Esophagus squamous epithelium (tissue), 5 donors: ENCODE data around the gene FOXK1. TPM values are rescaled to one million over a fixed set of nuclear protein-coding genes. Genes with fewer than 3 reads are reported as not detected.

Source experiments
- DNase-seq: peaks from one replicate; lab custom pipeline; 2025; lab: John Stamatoyannopoulos, UW
- H3K27ac ChIP-seq, 4 donors: fragments of 200-600 bp; sonication (generic); one replicate each; pipeline ENCODE4 v1.5.1; 2016 to 2019; ENCODE audit warnings: mild to moderate bottlenecking in 1 of 4
- H3K27me3 ChIP-seq, 4 donors: fragments of 200-600 bp; sonication (generic); 1 replicate in 3 of 4; 2 replicates in 1 of 4; pipeline versions ENCODE4 v1.5.1 to v1.6.0; 2017 to 2021; ENCODE audit warnings: antibody characterized with exemption in 1 of 4
- H3K36me3 ChIP-seq, 3 donors: fragments of 200-600 bp; sonication (generic); one replicate each; pipeline ENCODE4 v1.5.1; 2016 to 2019
- H3K4me1 ChIP-seq, 3 donors: fragments of 200-600 bp; sonication (generic); one replicate each; pipeline ENCODE4 v1.5.1; 2017 to 2019
- H3K4me3 ChIP-seq, 4 donors: fragments of 200-600 bp; sonication (generic); 1 replicate in 3 of 4; 2 replicates in 1 of 4; pipeline ENCODE4 v1.5.1; 2016 to 2019; ENCODE audit warnings: mild to moderate bottlenecking in 2 of 4, moderate library complexity in 1 of 4
- H3K9me3 ChIP-seq, 3 donors: fragments of 200-600 bp; sonication (generic); one replicate each; pipeline ENCODE4 v1.5.1; 2016 to 2019
- POLR2A ChIP-seq, 4 donors: fragments of 450-650 bp; IDR thresholded peaks; one replicate each; pipeline ENCODE4 v1.6.1; 2017; ENCODE audit warnings: antibody characterized with exemption in 4 of 4, mild to moderate bottlenecking in 4 of 4, moderate library complexity in 3 of 4
- WGBS, 2 donors: methylation state at CpG; one replicate each; pipeline ENCODE4 v1.1.5; 2018; 5-methylcytosine and 5-hydroxymethylcytosine counted together
- intact Hi-C: fragments of 100-400 bp; cut with DNase I; formaldehyde crosslinking; loops from one replicate; pipeline ENCODE4 v1.15.0; 2022
- total RNA-seq, 4 donors: library from RNA; depleted of rRNA; stranded (reverse); fragments of >200 nt; gene quantifications; one replicate each; pipeline ENCODE4 v1.1.0, GENCODE V29; 2016
- TF ChIP-seq, protein P1 (sequence below), 6 experiments: fragments of 450-650 bp in 4 of 6; fragments of 200-600 bp in 2 of 6; sonication (generic) in 2 of 6; IDR thresholded peaks; one replicate each; pipeline ENCODE4 v1.5.1; 2016 to 2019; ENCODE audit warnings: antibody characterized with exemption in 6 of 6, mild to moderate bottlenecking in 4 of 6, moderate library complexity in 4 of 6
- donor health status: DM: yes; HTN: yes; CAD: no.

Gene FOXK1
- total RNA-seq, 4 donors from 2014 or later: 11.9 to 25.7 (median 15.9) TPM

DNA sequence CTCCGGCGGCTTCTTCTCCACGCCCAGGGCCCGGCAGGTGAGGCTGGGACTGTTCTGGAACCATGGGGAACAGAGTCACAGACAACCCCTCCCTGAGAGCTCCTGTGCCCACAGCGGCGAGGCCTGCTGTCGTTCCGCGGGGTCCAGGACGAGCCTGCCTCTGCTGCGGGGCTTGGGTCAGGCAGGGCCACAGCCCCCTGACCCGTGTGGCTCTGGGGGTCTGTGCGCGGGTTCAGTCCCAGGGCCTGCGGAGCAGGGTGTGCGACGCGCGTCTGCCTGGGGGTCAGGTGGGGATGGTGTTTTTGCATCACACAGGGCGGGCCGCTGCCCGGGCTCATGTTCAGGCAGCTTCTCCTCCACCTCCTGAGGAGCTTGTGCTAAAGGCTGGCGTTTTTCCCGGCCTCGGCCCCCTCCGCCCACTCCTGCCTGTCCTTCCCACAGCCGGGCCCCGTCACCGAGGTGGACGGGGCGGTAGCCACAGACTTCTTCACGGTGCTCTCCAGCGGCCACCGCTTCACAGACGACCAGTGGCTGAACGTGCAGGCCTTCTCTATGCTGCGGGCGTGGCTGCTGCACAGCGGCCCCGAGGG is 101.8 kb downstream of the FOXK1 start:
- Histone ChIP-seq H3K36me3 (peaks cover 51 to 93% (median 66%) of the 10 kb centered on the region in 3 donors), H3K27ac (no peak overlapping the region), H3K4me1 (peaks cover 0 to under 1% (median 0%) of the 10 kb centered on the region in 3 donors), H3K9me3 (no peaks in the 10 kb centered on the region), H3K27me3 (no peaks in the 10 kb centered on the region), H3K4me3 (no peak overlapping the region)
- WGBS, 2 donors: 80 to 100% methylated on average over 1 to 5 of the region's 40 CpGs
- TF ChIP-seq POLR2A (IDR thresholded peaks at IDR 0.05): no peak
- TF ChIP-seq, protein P1, sequence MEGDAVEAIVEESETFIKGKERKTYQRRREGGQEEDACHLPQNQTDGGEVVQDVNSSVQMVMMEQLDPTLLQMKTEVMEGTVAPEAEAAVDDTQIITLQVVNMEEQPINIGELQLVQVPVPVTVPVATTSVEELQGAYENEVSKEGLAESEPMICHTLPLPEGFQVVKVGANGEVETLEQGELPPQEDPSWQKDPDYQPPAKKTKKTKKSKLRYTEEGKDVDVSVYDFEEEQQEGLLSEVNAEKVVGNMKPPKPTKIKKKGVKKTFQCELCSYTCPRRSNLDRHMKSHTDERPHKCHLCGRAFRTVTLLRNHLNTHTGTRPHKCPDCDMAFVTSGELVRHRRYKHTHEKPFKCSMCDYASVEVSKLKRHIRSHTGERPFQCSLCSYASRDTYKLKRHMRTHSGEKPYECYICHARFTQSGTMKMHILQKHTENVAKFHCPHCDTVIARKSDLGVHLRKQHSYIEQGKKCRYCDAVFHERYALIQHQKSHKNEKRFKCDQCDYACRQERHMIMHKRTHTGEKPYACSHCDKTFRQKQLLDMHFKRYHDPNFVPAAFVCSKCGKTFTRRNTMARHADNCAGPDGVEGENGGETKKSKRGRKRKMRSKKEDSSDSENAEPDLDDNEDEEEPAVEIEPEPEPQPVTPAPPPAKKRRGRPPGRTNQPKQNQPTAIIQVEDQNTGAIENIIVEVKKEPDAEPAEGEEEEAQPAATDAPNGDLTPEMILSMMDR (IDR thresholded peaks at IDR 0.05): no peak
- no peak for DNase-seq
- intact Hi-C loops: no loop called here

DNA sequence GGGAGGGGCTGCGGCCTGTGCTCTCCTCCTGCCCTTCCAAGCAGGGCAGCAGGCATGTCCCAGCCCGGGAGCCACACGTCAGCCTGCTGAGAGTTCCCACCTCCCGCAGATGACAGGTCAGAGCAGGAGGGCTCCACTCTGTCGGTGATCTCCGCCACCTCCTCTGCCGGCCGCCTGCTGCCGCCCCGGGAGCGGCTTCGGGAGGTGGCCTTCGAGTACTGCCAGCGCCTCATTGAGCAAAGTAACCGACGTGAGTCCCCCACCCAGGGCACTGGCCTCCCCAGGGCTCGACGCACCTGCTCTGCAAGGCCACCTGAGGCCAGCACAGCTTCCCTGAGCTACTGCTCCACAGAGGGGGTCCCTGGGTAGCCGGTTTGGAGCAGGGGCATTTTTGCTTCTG is 102.7 kb downstream of the FOXK1 start:
- TF ChIP-seq, protein P1 (IDR thresholded peaks at IDR 0.05): no peak
- no peak for TF ChIP-seq POLR2A (IDR thresholded peaks at IDR 0.05)
- no peak overlapping the region for H3K4me3 ChIP-seq
- H3K27me3 ChIP-seq: no peaks in the 10 kb centered on the region
- DNase-seq: no peak
- peaks cover 51 to 100% (median 75%) of the 10 kb centered on the region in 3 donors for H3K36me3 ChIP-seq
- H3K9me3 ChIP-seq: no peaks in the 10 kb centered on the region
- intact Hi-C loops: no loop called here
- 100% methylated on average over 2 of the region's 19 CpGs; no CpG with 5 or more reads in 1 of the 2 donors for WGBS, 2 donors
- H3K4me1 ChIP-seq: no peaks in the 10 kb centered on the region
- H3K27ac ChIP-seq: no peak overlapping the region

DNA sequence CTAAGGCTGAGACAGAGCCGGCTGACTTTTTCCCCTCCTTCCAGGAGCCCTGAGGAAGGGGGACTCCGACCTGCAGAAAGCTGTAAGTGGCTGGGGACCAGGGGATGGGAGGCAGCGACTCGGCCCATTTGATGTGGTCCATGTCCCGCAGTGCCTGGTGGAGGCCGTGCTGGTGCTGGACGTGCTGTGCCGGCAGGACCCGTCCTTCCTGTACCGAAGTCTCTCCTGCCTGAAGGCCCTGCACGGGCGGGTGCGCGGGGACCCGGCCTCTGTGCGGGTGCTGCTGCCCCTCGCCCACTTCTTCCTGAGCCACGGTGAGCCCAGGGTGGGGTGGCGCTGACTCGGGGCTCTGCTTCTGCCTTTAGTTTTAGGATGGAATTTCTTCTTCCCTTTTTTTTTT is 103.3 kb downstream of the FOXK1 start:
- TF ChIP-seq POLR2A (IDR thresholded peaks at IDR 0.05): no peak
- TF ChIP-seq, protein P1 (IDR thresholded peaks at IDR 0.05): no peak
- intact Hi-C loops: no loop called here
- H3K36me3 ChIP-seq: peaks cover 51 to 100% (median 75%) of the 10 kb centered on the region in 3 donors

GRCh38 chr7:4786015-4786414 is 103.9 kb downstream of the FOXK1 start:
- Histone ChIP-seq H3K27ac (no peak overlapping the region), H3K36me3 (peaks cover 54 to 100% (median 79%) of the 10 kb centered on the region in 3 donors)
- TF ChIP-seq POLR2A (IDR thresholded peaks at IDR 0.05): no peak
- TF ChIP-seq, protein P1 (IDR thresholded peaks at IDR 0.05): no peak

More for the DNA sequence above, 103.3 kb downstream of the FOXK1 start:
- H3K4me3 ChIP-seq: no peak overlapping the region
- no peaks in the 10 kb centered on the region for H3K27me3 ChIP-seq
- no peaks in the 10 kb centered on the region for H3K9me3 ChIP-seq
- DNase-seq: no peak
- no peaks in the 10 kb centered on the region for H3K4me1 ChIP-seq
- WGBS, 2 donors: 57 to 85% methylated on average over 2 to 11 of the region's 20 CpGs
- H3K27ac ChIP-seq: no peak overlapping the region

GRCh38 chr7:4787541-4787940 is 105.4 kb downstream of the FOXK1 start:
- WGBS, 2 donors: 91 to 100% methylated on average over 2 to 8 of the region's 17 CpGs
- Histone ChIP-seq H3K4me1 (peaks cover 0 to 9% (median 9%) of the 10 kb centered on the region in 3 donors), H3K9me3 (no peaks in the 10 kb centered on the region), H3K27ac (no peak overlapping the region), H3K36me3 (peaks cover 49 to 98% (median 68%) of the 10 kb centered on the region in 3 donors), H3K27me3 (no peaks in the 10 kb centered on the region), H3K4me3 (no peak overlapping the region)
- intact Hi-C loops: no loop called here
- no peak for DNase-seq
- TF ChIP-seq, protein P1 (IDR thresholded peaks at IDR 0.05): no peak
- TF ChIP-seq POLR2A (IDR thresholded peaks at IDR 0.05): no peak

More at GRCh38 chr7:4786015-4786414, 103.9 kb downstream of the FOXK1 start:
- Histone ChIP-seq H3K9me3 (no peaks in the 10 kb centered on the region), H3K4me1 (no peaks in the 10 kb centered on the region), H3K27me3 (no peaks in the 10 kb centered on the region), H3K4me3 (no peak overlapping the region)
- intact Hi-C loops: no loop called here
- WGBS, 2 donors: 93 to 97% methylated on average over 6 to 13 of the region's 17 CpGs
- no peak for DNase-seq
